HG03135 (cell line): Measurements from ENCODE around the gene TMEM61.

ENCODE experiments used
- ATAC-seq: cut with Tn5 transposase; IDR thresholded peaks from one replicate; pipeline ENCODE4 v1.9.1; 2021; ENCODE audit warnings: mild to moderate bottlenecking, moderate library complexity; ENCODE audit not compliant: unreplicated experiment

Gene TMEM61

GRCh38 chr1:55037733-55038551, 57.5 kb downstream of the TMEM61 start:
- ATAC-seq, result no peak

DNA sequence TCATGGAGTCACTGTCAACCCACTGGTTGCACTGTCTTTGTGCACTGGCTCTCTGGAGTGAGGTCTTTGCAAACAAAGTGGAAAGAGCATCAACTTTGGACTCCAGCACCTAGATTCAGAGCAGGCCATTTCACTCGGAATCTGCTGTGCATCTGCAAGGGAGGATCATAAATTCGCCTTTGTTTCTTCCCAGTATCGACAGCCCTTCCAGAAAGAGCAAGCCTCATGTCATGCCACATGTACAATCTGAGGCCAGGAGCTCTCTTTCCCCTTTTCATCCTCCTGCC, 58.1 kb downstream of the TMEM61 start:
- no peak for ATAC-seq

DNA sequence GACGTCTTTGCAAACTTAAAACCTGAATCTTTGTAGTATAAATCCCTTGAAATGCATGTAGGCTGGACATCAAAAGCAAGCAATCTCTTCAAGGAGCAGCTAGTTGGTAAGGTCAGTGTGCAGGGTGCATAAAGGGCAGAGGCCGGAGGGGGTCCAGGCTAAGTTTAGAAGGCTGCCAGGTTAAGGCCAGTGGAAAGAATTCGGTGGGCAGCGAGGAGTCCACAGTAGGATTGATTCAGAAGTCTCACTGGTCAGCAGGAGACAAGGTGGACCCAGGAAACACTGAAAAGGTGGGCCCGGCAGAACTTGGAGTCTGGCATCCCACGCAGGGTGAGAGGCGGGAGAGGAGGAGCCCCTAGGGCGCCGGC, 58.5 kb downstream of the TMEM61 start:
- no peak for ATAC-seq

DNA sequence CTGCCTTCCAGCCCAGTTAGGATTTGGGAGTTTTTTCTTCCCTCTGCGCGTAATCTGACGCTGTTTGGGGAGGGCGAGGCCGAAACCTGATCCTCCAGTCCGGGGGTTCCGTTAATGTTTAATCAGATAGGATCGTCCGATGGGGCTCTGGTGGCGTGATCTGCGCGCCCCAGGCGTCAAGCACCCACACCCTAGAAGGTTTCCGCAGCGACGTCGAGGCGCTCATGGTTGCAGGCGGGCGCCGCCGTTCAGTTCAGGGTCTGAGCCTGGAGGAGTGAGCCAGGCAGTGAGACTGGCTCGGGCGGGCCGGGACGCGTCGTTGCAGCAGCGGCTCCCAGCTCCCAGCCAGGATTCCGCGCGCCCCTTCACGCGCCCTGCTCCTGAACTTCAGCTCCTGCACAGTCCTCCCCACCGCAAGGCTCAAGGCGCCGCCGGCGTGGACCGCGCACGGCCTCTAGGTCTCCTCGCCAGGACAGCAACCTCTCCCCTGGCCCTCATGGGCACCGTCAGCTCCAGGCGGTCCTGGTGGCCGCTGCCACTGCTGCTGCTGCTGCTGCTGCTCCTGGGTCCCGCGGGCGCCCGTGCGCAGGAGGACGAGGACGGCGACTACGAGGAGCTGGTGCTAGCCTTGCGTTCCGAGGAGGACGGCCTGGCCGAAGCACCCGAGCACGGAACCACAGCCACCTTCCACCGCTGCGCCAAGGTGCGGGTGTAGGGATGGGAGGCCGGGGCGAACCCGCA, 59.1 kb downstream of the TMEM61 start, which contains the start of gene PCSK9:
Gene PCSK9 (plus strand): TSS at position 207 of the 741 bp plus-strand sequence. CDS start 290 bp downstream, at position 497.
- no peak for ATAC-seq

DNA sequence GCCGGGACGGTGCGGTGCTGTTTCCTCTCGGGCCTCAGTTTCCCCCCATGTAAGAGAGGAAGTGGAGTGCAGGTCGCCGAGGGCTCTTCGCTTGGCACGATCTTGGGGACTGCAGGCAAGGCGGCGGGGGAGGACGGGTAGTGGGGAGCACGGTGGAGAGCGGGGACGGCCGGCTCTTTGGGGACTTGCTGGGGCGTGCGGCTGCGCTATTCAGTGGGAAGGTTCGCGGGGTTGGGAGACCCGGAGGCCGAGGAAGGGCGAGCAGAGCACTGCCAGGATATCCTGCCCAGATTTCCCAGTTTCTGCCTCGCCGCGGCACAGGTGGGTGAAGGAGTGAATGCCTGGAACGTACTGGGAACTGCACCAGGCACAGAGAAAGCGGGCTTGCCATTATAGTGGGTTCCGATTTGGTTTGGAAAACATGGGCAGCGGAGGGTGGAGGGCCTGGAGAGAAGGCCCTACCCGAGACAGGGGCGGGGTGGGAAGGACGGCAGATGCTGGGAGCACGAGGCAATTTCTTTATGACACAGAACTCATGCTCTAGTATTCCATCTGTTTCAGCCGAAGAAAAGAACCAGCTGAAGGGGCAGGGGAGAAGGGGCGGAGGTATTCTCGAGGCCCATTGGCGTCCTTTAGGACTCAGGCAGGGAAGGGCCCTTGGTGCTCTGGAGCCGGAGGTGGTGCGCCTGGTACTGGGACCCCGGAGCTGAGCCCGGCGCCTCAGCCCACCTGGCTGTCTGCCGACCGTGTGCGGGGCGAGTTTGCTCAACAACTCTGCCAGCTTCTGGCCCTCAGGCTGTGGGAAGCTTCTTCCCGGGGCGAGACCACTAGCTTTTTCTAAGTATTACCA, 59.9 kb downstream of the TMEM61 start:
- no peak for ATAC-seq

GRCh38 chr1:55040933-55041494, 60.6 kb downstream of the TMEM61 start:
- ATAC-seq, result no peak

DNA sequence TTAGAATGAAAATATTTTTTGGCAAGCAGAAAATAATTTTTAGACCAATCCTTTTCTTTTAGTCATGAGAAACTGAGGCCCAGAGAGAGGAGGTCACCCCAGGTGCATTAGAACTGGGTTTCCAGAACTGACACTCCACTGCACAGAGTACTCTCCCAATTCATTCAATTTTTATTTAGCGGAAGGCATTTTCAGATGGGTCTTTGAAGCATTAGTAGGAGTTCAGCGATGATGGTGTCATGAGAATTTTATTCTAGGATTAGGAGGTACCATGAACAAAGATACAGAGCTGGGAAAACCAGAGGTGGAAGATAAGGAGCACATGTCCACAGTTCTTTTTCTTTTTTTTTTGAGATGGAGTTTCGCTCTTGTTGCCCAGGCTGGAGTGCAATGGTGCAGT, 61.2 kb downstream of the TMEM61 start:
- no peak for ATAC-seq
